HG02870 (cell line): ENCODE measurements around the gene SIM1.
"Not testable (repeated sequence)": the region's sequence is repeated elsewhere in the genome, so short reads cannot be mapped to it uniquely, and the experiment has no call there.

Experiments used
- ATAC-seq: cut with Tn5 transposase; IDR thresholded peaks from one replicate; pipeline ENCODE4 v1.9.1; 2021; ENCODE audit warnings: mild to moderate bottlenecking, moderate library complexity; ENCODE audit not compliant: unreplicated experiment

The SIM1 gene

DNA sequence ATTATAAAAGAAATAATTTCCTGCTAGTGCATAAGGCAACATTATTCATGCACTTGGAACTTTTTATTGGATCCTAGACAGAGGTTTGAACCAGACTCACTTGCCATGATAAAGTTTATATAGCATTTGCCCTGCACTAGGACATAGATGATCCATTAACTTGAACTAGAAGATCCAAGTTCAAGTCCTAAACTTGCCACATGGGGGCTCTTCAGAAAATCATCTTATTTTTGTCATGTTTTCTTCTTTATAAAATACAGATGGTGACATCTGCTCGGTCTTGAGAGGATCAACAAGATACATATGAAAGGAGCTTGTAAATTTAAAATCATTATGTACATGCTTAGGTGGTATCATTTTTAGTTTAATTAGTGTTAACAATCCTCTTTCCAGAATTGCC is 94.5 kb downstream of the SIM1 start:
- no peak for ATAC-seq

DNA sequence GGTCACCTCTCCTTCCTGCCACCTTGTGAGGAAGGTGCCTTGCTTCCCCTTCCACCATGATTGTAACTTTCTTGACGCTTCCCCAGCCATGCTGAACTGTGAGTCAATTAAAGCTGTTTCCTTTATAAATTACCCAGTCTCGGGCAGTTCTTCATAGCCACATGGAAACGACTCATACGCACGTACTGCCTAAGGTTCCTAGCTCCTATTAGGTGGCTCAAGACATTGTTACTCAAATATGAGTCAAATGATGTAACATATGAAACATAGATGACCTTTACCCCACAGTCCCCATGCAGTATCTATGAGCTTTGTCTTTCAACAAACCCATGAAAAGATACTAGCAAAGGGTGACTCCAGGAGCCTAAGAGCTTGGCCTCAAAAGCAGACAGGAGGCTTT is 98.3 kb downstream of the SIM1 start:
- no peak for ATAC-seq

DNA sequence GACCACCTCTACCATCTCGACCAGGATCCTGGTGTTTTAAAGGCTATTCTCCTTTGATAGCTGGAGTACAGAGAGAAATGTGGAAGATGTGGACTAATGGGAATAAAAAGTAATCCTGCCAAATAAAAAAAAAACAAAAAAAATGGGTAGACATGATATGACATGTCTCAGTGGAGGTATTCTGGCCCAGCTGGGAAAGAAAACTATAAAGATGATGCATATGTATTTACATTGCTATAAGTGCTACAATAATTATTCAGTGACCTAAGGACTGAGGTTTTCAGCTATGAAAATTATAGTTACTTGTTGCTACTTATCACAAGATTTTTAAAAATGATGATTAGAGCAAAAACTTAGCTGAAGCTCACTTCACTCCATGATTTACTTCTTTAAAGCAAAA is 101.1 kb downstream of the SIM1 start:
- ATAC-seq = no peak

DNA sequence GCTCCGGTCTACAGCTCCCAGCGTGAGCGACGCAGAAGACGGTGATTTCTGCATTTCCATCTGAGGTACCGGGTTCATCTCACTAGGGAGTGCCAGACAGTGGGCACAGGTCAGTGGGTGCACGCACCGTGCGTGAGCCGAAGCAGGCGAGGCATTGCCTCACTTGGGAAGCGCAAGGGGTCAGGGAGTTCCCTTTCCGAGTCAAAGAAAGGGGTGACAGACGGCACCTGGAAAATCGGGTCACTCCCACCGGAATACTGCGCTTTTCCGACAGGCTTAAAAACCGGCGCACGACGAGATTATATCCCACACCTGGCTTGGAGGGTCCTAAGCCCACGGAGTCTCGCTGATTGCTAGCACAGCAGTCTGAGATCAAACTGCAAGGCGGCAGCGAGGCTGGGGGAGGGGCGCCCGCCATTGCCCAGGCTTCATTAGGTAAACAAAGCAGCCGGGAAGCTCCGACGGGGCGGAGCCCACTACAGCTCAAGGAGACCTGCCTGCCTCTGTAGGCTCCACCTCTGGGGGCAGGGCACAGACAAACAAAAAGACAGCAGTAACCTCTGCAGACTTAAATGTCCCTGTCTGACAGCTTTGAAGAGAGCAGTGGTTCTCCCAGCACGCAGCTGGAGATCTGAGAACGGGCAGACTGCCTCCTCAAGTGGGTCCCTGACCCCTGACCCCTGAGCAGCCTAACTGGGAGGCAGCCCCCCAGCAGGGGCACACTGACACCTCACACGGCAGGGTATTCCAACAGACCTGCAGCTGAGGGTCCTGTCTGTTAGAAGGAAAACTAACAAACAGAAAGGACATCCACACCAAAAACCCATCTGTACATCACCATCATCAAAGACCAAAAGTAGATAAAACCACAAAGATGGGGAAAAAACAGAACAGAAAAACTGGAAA is 109.7 kb downstream of the SIM1 start:
- not testable (repeated sequence) for ATAC-seq

DNA sequence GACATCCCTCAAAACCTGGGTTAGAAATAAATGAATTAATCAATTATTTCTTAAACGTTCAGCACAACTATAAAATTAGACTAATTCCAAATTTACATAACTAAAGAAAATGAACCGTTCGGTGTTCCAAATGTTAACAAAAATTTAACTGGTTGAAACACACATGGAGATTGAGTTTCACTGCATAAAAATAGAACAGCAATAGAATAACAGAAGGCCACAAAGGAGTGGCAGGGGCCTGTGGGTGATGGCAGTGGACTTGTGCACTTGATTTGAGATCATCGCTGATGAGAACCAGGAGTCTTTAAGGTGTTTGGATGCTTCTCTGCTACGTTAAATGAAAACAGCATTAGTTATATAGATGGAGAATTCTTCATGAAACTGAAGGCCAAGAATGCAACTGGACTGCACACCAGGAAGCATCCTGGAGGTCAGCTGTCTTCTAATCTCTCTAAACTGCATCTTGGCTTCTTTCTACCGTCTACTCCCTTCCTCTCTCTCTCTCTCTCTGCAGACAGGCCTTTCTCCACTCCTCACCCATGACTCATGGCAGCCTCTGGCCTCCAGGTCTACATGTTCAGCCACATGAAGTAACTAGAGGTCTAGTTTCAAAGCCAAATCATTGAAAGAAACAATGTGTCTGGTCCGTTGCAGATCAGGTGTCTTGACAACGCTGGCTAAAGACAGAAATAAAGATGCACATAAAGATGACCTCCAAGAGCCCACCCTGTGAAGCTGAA is 111.3 kb downstream of the SIM1 start:
- ATAC-seq = no peak

DNA sequence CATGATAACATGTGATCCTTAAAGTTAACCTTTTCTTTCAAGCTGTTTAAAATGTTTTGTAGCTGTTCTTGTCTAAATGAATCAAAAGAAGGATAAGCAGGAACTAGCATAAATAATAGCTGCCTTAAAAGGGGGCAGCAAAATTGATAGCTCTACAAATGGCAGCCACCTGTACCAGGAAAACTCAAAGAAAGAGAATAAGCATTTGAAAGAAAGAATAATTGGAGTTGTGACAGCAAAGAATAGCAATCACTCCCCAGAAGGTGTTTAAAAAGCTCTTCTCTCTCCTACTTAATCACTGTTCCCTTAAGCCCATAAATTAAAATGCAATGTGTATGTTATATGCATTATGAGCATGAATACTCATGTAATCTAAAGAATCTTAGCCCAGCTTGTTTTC is 114.6 kb downstream of the SIM1 start:
- ATAC-seq = no peak

DNA sequence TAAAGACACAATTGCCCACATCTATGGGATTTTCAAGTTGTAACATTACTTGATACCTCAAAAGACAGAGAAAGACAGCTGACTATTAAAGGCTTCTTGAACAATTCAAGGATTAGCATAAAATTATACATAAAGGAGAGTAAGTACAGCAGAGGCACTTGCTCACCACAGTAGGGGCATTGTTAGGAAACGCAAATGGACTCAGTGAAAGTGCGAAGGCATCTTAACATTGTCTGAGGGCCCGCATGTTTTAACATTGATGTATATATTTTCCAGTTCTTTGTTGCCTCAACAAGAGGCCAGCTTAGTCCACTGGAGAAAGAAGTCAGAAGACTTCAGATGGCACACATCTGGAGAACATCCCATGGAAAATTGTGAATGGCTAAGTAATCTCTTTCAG is 115.4 kb downstream of the SIM1 start:
- no peak for ATAC-seq

DNA sequence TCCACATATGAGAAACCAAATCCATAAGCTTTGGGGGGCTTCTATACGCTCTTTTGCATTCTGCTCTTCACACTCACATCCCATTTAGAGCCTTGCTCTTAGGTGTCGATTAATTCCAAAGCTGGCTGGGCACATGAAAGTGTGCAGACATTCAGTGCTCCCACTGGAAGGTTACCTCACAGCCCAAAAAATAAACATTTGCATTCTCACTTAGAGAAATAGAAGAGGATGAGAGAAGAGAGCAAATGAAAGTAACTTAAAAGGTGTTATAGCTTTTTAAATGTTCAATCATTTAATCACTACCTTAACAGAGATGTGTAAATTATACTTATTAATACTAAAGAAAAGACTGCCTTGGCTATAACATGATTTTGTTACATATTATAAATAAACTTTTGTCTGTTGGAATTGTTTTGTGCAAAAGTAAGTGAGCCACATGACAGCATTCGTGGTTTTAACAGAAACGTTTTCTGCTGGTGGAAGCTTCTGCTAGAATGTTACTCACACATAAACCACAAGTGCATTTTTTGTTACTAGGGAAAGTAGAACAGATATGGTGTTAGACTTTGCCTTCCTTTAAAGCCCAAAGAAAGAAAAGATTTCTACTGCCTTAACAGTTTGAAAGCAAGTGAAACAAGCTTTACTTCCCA is 116.7 kb downstream of the SIM1 start:
- no peak for ATAC-seq

DNA sequence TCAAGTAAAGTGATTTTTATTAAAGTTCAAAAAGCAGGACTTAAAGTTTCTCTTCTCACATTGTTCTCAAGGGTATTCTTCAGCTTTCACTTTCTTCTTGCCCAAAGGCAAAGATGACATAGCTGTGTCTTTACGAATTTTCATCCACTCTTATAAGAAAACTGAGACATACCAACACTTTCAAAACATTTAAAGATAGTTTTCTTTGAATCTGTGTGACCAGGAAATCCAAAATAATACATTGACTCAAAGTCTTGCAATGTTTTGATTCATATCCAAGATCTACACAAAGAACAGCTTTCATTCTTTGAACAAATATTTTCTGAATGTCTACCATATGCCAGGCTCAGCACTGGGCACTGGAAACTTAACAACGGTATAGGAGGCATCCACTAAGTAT is 117.9 kb downstream of the SIM1 start:
- ATAC-seq = no peak

DNA sequence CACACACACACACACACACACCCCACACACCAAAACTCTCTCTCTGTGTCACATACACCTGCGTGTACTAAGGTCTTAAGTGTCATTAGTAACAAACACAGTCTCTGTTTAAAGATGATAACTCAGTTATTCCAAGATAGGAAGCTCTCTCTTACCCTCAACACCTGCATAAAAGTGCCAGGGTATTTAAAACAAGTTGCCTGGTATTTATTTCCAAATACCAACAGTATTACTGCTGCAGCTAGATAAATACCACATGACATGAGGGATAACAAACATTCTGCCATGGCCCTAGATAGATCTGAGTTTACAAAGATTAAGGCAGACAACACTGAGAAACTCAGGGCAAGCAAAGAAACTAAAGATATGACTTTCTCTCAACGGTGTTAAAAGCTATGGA is 118.5 kb downstream of the SIM1 start:
- no peak for ATAC-seq

DNA sequence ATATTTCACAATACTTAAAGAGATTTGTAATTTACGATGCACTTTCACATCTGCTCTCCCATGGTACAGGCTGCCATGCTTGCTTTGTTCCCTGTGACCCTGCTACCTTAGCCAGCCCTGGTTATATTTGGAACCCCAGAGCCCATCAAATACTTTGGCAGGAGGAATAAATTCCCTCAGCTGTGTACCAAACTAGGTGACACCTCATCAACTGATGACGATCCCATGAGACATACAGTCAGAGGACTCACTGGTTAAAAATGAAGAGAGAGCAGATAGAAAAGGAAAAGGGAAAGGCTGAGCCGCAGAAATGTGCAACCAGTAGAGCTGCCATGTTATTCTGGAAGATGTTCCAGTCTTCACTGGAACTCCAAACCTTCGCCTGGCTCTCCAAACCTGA is 120.0 kb downstream of the SIM1 start:
- no peak for ATAC-seq

DNA sequence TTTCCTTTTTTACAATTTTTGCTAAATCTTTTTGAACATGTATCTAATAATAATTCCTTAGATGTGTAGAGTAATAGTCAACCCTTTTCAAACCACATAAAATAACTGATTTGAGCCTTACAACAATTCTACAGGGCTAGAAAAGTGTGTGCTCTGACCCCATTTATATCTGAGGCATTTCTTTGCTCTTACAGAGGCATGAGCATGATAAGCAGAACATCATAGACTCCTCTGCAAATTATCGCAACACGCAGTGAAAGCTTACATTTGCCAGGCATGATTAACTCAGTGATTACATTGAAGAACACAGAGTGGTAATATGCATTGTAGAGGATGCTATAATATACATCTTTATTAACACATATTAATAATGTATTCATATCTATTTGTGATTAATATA is 120.4 kb downstream of the SIM1 start:
- no peak for ATAC-seq

DNA sequence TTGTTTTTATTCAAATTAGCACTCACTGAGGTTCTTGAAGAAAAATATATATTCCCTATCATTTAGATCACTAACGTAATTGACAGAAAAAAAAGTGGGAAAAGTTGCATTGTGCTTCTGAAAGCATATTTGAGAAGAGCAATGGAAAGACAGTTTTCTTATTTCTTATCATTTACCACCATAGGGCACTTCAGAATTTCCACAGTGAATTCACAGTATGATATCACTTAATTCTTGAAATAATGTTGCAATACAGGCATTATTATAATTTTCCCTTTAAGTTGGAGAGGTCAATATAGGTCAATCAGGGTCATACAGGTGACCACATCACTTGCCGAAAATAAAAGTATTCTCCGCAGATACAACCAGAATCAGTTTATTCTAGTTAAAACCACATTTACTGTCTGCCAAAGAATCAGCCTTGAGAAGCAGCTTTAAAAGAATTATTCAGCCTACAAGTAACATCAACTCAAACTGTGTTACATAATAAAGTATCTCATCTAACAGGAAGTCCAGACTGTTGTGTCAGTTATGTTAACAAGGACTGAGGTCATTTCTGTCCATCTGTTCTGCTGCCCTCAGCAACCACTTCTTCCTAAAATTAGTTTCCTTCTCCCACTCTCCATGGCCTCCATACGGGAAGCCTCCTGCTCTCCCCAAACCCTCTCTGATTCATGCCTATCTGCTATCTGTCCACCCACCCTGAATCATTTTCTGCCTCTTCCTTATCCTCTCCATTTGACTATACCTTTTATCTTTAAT is 121.2 kb downstream of the SIM1 start:
- no peak for ATAC-seq

DNA sequence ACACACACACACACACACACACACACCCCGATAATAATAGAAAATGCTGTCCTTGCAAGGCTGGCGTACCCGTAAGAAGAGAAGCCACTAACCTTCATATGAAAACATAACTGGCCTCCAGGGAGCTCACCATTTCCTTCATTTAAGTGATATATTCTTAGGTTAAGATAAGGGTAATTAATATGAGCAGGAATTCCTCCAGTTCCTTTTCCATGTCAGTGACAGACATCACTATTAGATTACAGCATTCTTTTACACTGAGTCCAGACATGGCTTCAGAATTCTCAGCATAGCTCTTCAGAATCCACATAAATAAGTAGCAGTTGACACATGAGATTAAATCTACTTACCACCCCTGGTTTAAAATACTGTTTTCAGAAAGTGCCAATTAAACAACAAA is 121.9 kb downstream of the SIM1 start:
- no peak for ATAC-seq

DNA sequence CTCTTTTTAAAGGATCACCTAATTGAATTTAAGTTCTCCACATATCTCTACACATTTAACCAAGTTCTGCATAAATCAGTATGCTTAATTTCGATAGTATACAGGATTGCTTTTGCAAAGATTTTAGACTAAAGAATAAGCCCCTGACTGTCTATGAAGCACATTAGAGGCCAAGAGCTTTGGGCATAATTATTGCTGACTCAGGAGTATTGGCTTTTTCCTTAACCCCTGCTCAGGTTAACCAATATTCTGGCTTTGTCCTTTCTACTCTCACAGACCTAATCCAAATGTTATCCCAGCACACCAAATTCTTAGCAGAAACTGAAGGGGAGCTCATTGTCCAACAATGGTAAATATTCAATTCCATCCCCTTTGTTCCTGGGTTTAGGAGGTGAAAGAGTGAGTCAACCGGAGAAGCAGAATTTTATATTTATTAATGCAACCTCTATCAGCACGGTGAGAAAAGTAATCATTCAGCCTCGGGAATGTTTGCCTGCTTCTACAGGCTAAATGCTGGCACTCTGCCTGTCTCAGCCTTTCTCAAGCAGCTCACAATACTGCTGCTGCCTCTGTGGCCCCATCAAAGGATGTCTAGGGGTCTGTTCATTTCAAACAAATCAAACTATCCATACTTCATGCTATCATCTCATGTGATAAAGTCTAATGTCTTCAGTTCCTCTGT is 125.0 kb downstream of the SIM1 start:
- no peak for ATAC-seq

DNA sequence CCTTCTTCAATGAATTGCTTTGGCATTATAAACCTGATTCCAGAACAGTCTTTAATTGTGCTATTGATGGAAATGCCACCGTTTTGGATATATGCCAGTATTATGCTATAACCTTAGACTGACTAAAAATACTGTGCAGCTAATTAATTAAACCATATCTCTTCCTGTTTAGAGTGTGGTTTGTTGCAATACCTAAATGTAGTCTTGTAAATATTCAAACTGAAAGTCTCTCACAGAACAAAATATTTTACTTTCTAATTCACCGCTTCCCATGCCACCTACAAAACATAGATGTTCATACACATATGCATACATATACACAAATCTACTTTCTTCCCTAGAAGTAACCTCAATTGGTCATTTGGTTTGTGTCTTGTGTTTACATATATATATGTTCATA is 126.6 kb downstream of the SIM1 start:
- no peak for ATAC-seq

DNA sequence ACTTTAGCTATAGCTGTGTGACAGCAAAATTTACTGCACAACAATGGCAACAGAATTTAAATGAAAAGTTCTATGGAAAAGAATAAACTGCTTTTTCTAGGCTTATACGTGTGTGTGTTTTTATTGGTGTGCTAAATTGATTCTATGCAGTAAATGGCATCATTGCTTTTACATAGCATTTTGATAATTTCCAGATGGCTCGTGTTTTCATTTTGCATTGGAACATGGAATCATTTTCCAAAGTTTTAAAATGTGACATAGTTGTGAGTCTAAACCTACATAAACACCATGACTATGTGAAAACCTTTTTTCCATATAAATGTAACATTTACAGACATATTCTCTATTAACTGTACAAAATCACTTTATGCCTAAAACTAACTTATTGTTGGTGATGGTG is 127.8 kb downstream of the SIM1 start:
- ATAC-seq = no peak

DNA sequence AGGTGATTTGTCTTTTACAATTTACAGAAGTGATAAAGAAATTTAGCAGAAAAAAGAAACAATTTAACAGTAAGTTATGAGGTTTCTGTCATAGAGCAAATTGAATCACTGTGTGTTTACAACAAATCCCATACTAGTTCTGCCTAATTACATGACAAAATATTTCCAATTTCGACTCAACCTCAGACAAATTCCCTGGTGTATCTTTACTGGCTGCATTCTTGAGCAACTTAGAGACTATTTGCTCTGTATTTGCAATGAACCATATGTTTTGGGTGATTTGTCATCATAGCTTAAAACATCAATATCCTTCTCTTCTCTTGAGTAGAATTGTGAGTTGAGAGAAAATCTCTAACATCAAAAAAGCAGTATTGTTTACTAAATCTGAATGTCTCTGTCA is 128.7 kb downstream of the SIM1 start:
- ATAC-seq = no peak
